IPS DF 4.7 (cell line): ENCODE results near the gene TGIF1.

Source experiments
- DNase-seq: peaks from one replicate; pipeline ENCODE4 v3.0.0-alpha.2; 2013; ENCODE audit warnings: low spot score; ENCODE audit errors: extremely low read depth

The TGIF1 gene

GRCh38 chr18:3480827-3481573, 31.0 kb downstream of the TGIF1 start:
- DNase-seq = no peak

GRCh38 chr18:3481696-3482210, 31.8 kb downstream of the TGIF1 start:
- DNase-seq = no peak

GRCh38 chr18:3482258-3482657, 32.3 kb downstream of the TGIF1 start:
- DNase-seq = no peak

- DNase-seq = no peak
Measured at GRCh38 chr18:3485153-3486149, 35.5 kb downstream of the TGIF1 start.

GRCh38 chr18:3486512-3486911, 36.5 kb downstream of the TGIF1 start:
- no peak for DNase-seq

GRCh38 chr18:3489462-3489861, 39.5 kb downstream of the TGIF1 start:
- DNase-seq = no peak

- no peak for DNase-seq
Measured at GRCh38 chr18:3491981-3492555, 42.1 kb downstream of the TGIF1 start.

GRCh38 chr18:3492721-3493120, 42.7 kb downstream of the TGIF1 start:
- DNase-seq = no peak

- DNase-seq = no peak
Measured at GRCh38 chr18:3493501-3494244, 43.7 kb downstream of the TGIF1 start.

- DNase-seq = no peak
Measured at GRCh38 chr18:3494245-3494526, 44.2 kb downstream of the TGIF1 start.

- no peak for DNase-seq
Measured at GRCh38 chr18:3494569-3494968, 44.6 kb downstream of the TGIF1 start.

GRCh38 chr18:3495691-3496430, 45.9 kb downstream of the TGIF1 start:
- DNase-seq = no peak

GRCh38 chr18:3498698-3499471, 48.9 kb downstream of the TGIF1 start:
- DNase-seq = no peak

- DNase-seq = no peak
Measured at GRCh38 chr18:3499501-3499900, 49.5 kb downstream of the TGIF1 start.

- no peak for DNase-seq
Measured at GRCh38 chr18:3500016-3500415, 50.0 kb downstream of the TGIF1 start.

GRCh38 chr18:3502650-3503049, 52.7 kb downstream of the TGIF1 start:
- DNase-seq = no peak

GRCh38 chr18:3504637-3505036, 54.7 kb downstream of the TGIF1 start:
- DNase-seq = no peak

- no peak for DNase-seq
Measured at GRCh38 chr18:3508576-3509549, 58.9 kb downstream of the TGIF1 start.
